ENCODE data around the gene SMU1.

SMU1 gene

DNA sequence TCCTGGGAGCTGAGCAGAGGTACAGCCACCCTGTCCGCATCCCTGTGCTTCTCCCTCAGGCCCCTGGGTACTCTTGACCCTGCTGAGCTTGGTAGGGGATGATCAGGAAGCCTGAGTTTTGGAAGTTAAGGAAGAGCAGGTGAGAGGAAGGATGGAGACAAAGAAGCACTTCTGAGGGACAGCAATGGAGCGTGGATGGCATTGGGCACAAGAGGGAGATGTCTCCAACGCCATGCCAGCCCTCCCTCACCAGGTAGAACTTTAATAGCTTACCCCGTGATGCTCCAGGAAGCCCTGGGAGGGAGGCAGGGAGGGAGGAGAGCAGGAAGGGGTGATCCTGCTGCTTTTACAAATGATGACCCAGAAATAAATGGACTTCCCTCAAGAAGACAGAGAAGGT is 29.9 kb upstream of the SMU1 start:
- H3K4me3 ChIP-seq (replicated peaks; ENCODE audit: low read depth, low read length) = no peak overlapping the region
- no peak for DNase-seq (ENCODE audit: extremely low read depth, low read depth)
- TF ChIP-seq, protein P1, sequence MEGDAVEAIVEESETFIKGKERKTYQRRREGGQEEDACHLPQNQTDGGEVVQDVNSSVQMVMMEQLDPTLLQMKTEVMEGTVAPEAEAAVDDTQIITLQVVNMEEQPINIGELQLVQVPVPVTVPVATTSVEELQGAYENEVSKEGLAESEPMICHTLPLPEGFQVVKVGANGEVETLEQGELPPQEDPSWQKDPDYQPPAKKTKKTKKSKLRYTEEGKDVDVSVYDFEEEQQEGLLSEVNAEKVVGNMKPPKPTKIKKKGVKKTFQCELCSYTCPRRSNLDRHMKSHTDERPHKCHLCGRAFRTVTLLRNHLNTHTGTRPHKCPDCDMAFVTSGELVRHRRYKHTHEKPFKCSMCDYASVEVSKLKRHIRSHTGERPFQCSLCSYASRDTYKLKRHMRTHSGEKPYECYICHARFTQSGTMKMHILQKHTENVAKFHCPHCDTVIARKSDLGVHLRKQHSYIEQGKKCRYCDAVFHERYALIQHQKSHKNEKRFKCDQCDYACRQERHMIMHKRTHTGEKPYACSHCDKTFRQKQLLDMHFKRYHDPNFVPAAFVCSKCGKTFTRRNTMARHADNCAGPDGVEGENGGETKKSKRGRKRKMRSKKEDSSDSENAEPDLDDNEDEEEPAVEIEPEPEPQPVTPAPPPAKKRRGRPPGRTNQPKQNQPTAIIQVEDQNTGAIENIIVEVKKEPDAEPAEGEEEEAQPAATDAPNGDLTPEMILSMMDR (IDR thresholded peaks at IDR 0.05; ENCODE audit: low read depth, low read length, missing control alignments) = no peak

DNA sequence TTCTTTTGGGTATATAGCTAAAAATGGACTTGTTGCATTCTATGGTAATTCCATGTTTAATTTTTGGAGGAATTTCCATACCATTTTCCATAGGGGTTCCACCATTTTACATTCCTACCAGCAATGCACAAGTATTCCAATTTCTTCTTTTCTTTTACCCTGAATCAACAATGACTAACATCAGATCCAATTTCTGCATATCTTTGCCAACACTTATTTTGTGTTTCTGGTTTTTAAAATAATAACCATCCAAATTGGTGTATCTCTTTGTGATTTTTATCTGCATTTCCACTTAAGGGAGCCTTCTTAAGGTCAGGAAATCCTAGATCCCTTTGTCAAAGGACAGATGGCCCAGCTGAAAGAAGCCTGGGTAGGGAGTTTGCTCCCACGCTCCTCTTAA is 29.5 kb upstream of the SMU1 start:
- TF ChIP-seq, protein P1 (IDR thresholded peaks at IDR 0.05; ENCODE audit: low read depth, low read length, missing control alignments) = no peak
- DNase-seq (ENCODE audit: extremely low read depth, low read depth) = no peak
- no peak overlapping the region for H3K4me3 ChIP-seq (replicated peaks; ENCODE audit: low read depth, low read length)

DNA sequence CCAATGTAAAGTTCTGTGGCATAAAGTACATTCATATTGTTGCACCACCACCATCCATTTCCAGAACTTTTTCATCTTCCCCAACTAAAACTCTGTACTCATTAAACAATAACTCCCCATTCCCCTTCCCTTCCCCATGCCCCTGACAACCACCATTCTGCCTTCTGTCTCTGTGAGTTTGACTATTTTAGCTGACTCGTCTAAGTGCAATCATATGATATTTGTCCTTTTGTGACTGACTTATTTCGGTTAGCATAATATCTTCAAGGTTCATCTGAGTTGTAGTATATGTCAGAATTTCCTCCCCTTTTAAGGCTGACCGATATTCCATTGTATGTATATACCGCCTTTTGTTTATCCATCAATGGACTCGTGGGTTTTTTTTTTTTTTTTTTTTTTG is 29.0 kb upstream of the SMU1 start:
- TF ChIP-seq, protein P1 (IDR thresholded peaks at IDR 0.05; ENCODE audit: low read depth, low read length, missing control alignments) = no peak
- no peak overlapping the region for H3K4me3 ChIP-seq (replicated peaks; ENCODE audit: low read depth, low read length)
- no peak for DNase-seq (ENCODE audit: extremely low read depth, low read depth)

DNA sequence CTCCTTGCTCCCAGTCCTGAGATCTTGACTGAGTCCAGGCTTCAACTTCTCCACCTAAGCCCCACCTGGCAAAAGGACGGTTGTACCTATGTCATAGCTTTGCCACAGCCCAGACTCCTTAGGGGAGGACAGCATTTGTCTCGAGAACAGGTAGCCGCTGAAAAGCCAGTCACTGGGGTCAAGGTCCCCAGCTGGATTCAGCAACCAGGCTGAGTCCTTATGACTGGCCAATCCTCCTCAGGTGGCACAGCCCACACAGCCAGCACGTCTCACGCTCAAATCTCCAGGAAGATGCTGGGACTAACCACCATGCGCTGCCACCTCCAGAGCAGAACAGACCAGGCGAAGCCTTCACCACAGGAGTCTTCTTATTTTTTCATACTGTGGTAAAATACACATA is 27.9 kb upstream of the SMU1 start:
- H3K4me3 ChIP-seq (replicated peaks; ENCODE audit: low read depth, low read length) = no peak overlapping the region
- TF ChIP-seq, protein P1 (IDR thresholded peaks at IDR 0.05; ENCODE audit: low read depth, low read length, missing control alignments) = no peak
- no peak for DNase-seq (ENCODE audit: extremely low read depth, low read depth)

DNA sequence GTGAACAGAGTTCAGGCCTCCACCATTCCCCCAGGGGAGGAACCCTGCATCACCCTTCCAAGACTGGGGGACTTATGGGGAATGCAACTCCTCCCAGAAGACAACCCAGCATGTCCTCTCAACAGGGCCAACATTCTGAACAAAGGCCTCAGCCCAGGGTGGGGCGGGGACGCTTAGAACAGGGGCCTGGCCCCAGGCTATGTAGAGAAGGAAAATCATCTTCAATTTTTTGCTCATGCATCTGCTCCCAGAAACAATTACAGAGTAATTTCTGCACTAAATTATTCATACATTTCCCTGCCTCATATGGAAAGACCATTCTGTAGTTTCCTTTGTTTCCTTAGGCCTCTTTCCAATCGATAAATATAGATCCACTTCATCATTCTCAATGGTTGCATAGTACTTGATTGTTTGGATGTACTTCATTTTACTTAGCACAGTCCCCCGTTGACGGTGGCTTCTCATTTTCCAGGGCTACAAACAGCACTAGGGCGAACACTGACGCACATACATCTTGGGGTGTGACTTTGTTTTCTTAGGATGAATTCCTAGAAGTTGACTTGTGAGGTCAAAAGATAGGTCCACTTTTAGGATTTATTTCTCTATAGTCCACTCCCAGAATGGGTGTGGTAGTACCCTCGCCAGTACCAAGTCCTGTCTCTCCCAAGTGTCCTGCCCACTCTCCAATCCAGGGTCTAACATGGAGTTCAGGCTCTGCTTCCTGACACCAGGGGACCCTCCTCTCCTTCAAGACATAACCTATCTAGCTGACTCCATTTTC is 27.2 kb upstream of the SMU1 start:
- DNase-seq (ENCODE audit: extremely low read depth, low read depth) = no peak
- H3K4me3 ChIP-seq (replicated peaks; ENCODE audit: low read depth, low read length) = no peak overlapping the region
- TF ChIP-seq, protein P1 (IDR thresholded peaks at IDR 0.05; ENCODE audit: low read depth, low read length, missing control alignments) = no peak

DNA sequence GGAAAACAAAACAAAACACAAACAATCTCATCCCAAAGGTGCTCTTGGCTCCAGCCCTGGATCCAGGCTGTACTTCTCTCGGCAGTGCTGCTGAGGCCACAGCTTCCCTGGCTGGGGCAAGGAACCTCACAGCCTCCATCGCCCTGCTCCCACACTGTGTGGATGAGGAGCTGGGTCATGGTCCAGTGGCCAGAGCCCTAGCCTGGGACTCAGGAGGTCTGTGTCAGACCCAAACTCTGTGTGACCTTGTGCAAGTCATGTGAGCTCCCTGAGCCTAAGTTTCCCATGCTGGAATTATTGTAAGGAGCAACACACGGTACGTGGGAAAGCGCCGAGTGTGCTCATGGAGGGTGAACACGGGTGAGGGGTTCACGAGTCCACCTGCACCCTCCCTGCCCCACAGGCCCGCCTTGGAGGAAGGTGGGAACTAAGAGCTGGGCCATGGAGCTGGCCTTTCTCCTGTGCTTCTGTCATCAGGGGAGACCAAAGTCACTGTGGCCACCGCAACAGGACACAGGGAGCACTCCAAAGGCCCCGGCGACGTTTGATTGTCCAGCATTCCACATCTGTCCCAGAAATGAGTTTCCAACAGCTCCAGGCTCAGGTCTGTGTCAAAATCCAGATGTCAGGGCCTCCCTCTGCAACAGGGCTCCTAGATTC is 26.2 kb upstream of the SMU1 start:
- TF ChIP-seq, protein P1 (IDR thresholded peaks at IDR 0.05; ENCODE audit: low read depth, low read length, missing control alignments) = no peak
- no peak overlapping the region for H3K4me3 ChIP-seq (replicated peaks; ENCODE audit: low read depth, low read length)
- DNase-seq (ENCODE audit: extremely low read depth, low read depth) = no peak

All from HFF-Myc (cell line).